ENCODE measurements around the gene CCN6. TPM values are rescaled to one million over a fixed set of nuclear protein-coding genes. Genes with fewer than 3 reads are reported as not detected.

Gene CCN6
- total RNA-seq (2022; extraction: Qiagen RNA extraction): not detected in 5 replicates

GRCh38 chr6:112054001-112054400, at the start of gene CCN6:
CCN6 (plus strand) TSS chr6:112054104; CDS start chr6:112054358, 254 bp downstream.

GRCh38 chr6:112087136-112087911, 33.4 kb downstream of the CCN6 start, which contains the start of the genes FAM229B and TUBE1:
FAM229B (plus strand) TSS chr6:112087591; CDS start chr6:112099284, 11,693 bp downstream.
TUBE1 (minus strand) TSS chr6:112087482; CDS start chr6:112087434, 48 bp downstream.

Other genes starting within 250 kb of the CCN6 start
- gene FYN, start 180.7 kb upstream of the CCN6 start, total RNA-seq (2022; extraction: Qiagen RNA extraction): 3.2 to 4.9 TPM (median 4.6 TPM) in 5 replicates
- 5.2 to 6.8 TPM (median 5.8 TPM) in 5 replicates for gene TUBE1, start 33.4 kb downstream of the CCN6 start, total RNA-seq (2022; extraction: Qiagen RNA extraction)
- 5.9 to 9.3 TPM (median 8.4 TPM) in 5 replicates for gene FAM229B, start 33.5 kb downstream of the CCN6 start, total RNA-seq (2022; extraction: Qiagen RNA extraction)
- gene LAMA4, start 200.5 kb downstream of the CCN6 start, total RNA-seq (2022; extraction: Qiagen RNA extraction): 0.71 to 1.3 TPM (median 1.1 TPM) in 5 replicates

Data from A549 treated with AZD2906 at 1 μM for 4 hours (cell line).